DMS 273 treated with DMSO at 0.1 percent for 48 hours (cell line): ENCODE measurements around the gene RALY.

Experiments
- DNase-seq: peaks from one replicate; lab custom pipeline; 2025; lab: John Stamatoyannopoulos, UW

RALY gene

DNA sequence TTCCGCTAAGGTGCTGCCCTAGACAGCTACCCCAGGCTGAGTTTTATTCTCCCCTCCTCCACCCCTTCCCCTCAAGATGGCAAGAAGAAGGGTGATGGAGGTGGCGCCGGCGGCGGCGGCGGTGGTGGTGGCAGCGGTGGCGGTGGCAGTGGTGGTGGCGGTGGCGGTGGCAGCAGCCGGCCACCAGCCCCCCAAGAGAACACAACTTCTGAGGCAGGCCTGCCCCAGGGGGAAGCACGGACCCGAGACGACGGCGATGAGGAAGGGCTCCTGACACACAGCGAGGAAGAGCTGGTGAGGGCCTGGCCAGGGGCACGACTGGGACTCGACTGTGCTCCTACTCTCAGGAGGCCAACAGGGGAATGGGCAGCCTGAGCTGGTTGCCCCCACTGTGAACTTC, 83.2 kb downstream of the RALY start:
- no peak for DNase-seq

- DNase-seq, result no peak
Measured at GRCh38 chr20:34078540-34078939, 84.8 kb downstream of the RALY start.

- no peak for DNase-seq
Measured at GRCh38 chr20:34079818-34080217, 86.1 kb downstream of the RALY start.

GRCh38 chr20:34082232-34082887, 88.6 kb downstream of the RALY start:
- no peak for DNase-seq

GRCh38 chr20:34083137-34083536, 89.4 kb downstream of the RALY start:
- peak; percentile 35 for DNase-seq

GRCh38 chr20:34083781-34084180, 90.1 kb downstream of the RALY start:
- no peak for DNase-seq

- no peak for DNase-seq
Measured at GRCh38 chr20:34084227-34084923, 90.7 kb downstream of the RALY start.

- DNase-seq, result no peak
Measured at GRCh38 chr20:34085544-34086040, 91.9 kb downstream of the RALY start.

GRCh38 chr20:34088305-34089174, 94.8 kb downstream of the RALY start:
- no peak for DNase-seq

DNA sequence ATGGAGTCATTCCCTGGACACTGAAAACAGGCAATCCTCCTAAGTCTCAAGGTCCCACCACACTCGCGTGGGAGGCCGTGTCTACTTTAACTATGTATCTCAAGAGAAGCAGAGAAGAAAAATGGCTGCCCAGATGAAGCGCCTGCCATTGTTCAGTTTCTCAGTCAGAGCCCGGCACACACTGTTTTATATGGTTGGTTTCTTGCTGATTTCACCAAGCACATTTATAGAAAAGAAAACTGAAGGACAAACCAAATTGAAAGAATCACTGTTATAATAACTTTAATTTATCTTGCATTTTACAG, 95.4 kb downstream of the RALY start:
- no peak for DNase-seq

DNA sequence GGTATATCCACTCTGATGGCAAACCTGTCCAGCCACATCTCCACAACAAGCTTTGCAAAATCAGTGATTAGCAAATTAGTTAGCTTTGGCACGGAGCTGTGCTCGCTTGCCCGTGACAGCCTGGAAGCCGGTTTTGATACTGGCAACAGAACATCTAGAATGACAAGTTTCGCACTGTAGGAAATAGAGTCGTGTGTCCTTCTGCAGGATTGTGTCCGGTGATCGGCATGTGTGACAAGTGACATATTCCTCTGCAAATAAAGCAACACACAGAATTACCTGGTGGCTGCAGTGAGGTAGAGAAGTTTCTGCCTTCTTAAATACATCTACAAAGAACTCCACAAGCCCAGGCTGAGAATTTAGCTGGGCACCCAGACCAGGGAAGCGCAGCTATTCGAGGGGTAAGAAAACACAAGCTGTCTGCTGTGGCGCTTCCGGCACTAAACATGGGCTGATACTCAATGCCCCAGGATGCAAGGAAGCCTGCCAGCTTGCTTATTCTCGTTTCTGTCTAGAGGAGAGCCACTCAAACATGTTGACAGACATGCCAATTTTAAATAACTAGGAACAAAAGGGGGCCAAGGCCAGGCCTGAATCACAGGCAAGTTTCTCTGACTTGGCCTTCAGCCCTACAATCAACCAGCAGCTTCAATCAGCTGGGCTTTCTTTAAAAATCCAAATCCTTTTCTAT, 96.1 kb downstream of the RALY start:
- DNase-seq, result no peak

DNA sequence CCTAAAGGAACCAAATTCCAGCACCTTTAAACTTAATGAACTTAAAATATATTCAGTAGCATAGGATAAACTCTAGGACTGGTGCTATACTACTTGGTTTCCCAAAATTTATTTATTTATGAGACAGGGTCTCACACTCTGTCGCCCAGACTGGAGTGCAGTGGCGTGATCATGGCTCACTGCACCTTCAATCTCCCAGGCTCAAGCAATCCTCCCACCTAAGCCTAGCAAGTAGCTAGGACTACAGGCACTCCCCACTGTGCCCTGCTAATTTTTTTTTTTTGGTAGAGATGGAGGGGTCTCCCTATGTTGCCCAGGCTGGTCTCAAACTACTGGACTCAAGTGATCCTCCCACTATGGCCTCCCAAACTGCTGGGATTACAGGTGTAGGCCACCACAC, 96.9 kb downstream of the RALY start:
- DNase-seq, result no peak

GRCh38 chr20:34091637-34092200, 98.0 kb downstream of the RALY start:
- no peak for DNase-seq

GRCh38 chr20:34093895-34094294, 100.2 kb downstream of the RALY start:
- DNase-seq, result no peak

- DNase-seq, result no peak
Measured at GRCh38 chr20:34095825-34096224, 102.1 kb downstream of the RALY start.

GRCh38 chr20:34096699-34097444, 103.2 kb downstream of the RALY start:
- DNase-seq, result no peak

GRCh38 chr20:34098570-34098969, 104.9 kb downstream of the RALY start:
- DNase-seq, result no peak

DNA sequence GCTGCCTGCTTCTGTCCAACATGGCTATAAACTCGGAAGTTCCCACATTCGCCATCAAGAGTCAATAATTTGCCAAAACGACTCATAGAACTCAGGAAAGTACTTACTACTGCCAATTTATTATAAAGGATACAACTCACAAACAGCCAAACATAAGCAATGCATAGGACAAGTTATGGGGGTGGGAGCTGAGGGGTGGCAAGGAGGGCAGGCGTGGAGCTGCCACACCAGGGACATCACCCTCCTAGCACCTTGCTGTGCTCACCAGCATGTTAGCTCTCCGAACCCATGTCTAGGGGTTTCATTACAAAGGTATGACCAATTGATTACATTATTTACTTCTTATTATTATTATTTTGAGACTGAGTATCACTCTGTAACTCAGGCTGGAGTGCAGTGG, 106.0 kb downstream of the RALY start:
- DNase-seq, result no peak

GRCh38 chr20:34100576-34100975, 106.9 kb downstream of the RALY start:
- no peak for DNase-seq

- DNase-seq, result no peak
Measured at GRCh38 chr20:34102342-34102741, 108.6 kb downstream of the RALY start.

- no peak for DNase-seq
Measured at GRCh38 chr20:34104059-34104458, 110.3 kb downstream of the RALY start.
